Upper lobe of left lung (tissue), 6 donors: ENCODE results near the gene TENM3. TPM values are rescaled to one million over a fixed set of nuclear protein-coding genes. Genes with fewer than 3 reads are reported as not detected.

ENCODE experiments used
- ATAC-seq, 2 donors: fragments of 200-7000 bp; cut with Tn5 transposase; one replicate each; pipeline ENCODE4 v1.9.1; 2022; ENCODE audit warnings: mild to moderate bottlenecking in 2 of 2, moderate library complexity in 2 of 2; ENCODE audit not compliant: low FRiP score in 2 of 2
- DNase-seq, 2 donors: peaks; one replicate each; pipeline ENCODE4 v3.0.0-alpha.2; 2019 to 2020
- H3K27ac ChIP-seq, 4 donors: fragments of 200-600 bp; sonication (generic); one replicate each; pipeline ENCODE4 v1.5.1; 2016 to 2019
- H3K27me3 ChIP-seq, 4 donors: fragments of 200-600 bp; sonication (generic); one replicate each; pipeline ENCODE4 v1.5.1; 2017 to 2019
- H3K36me3 ChIP-seq, 4 donors: fragments of 200-600 bp; sonication (generic); one replicate each; pipeline ENCODE4 v1.5.1; 2016 to 2019
- H3K4me1 ChIP-seq, 4 donors: fragments of 200-600 bp; sonication (generic); one replicate each; pipeline ENCODE4 v1.5.1; 2018 to 2019
- H3K4me3 ChIP-seq, 4 donors: fragments of 200-600 bp; sonication (generic); one replicate each; pipeline ENCODE4 v1.5.1; 2017 to 2019; ENCODE audit warnings: mild to moderate bottlenecking in 2 of 4, moderate library complexity in 1 of 4
- H3K9me3 ChIP-seq, 4 donors: fragments of 200-600 bp; sonication (generic); one replicate each; pipeline ENCODE4 v1.5.1; 2018 to 2019
- CTCF ChIP-seq, 6 experiments: fragments of 450-650 bp in 4 of 6; fragments of 200-600 bp in 2 of 6; sonication (generic) in 2 of 6; IDR thresholded peaks; one replicate each; pipeline ENCODE4 v1.5.1; 2016 to 2019; ENCODE audit warnings: antibody characterized with exemption in 6 of 6
- EP300 ChIP-seq, 4 donors: sonication (generic); formaldehyde crosslinking; IDR thresholded peaks; one replicate each; pipeline ENCODE4 v1.5.1; 2017; ENCODE audit warnings: antibody characterized with exemption in 4 of 4, control low read depth in 2 of 4
- POLR2A ChIP-seq, 4 donors: fragments of 450-650 bp; IDR thresholded peaks; one replicate each; pipeline ENCODE4 v1.5.1; 2016 to 2017; ENCODE audit warnings: antibody characterized with exemption in 4 of 4, mild to moderate bottlenecking in 2 of 4
- POLR2AphosphoS5 ChIP-seq, 2 donors: sonication (generic); formaldehyde crosslinking; IDR thresholded peaks; one replicate each; pipeline ENCODE4 v1.5.1; 2017; ENCODE audit warnings: antibody characterized with exemption in 2 of 2
- WGBS, 2 donors: methylation state at CpG; one replicate each; pipeline ENCODE4 v1.1.5; 2017 to 2018; 5-methylcytosine and 5-hydroxymethylcytosine counted together
- total RNA-seq, 6 donors: library from RNA; depleted of rRNA in 4 of 6; stranded (reverse); fragments of >200 nt in 4 of 6; gene quantifications; one replicate each; pipeline versions ENCODE4 v1.1.0 to v1.2.1, GENCODE V29; 2016 to 2021
- donor health status: DM: no; HTN: no; CAD: no; lungs with moderate emphysema.
- donor health status: DM: no; HTN: yes; CAD: no; lungs with severe emphysema.

Gene TENM3
- total RNA-seq, 6 donors from 2014 or later, result 0.33 to 7.1 (median 1.1) TPM

GRCh38 chr4:182518421-182518820 is 275.2 kb downstream of the TENM3 start:
- 20 to 29% methylated on average over 1 of the region's 1 CpG for WGBS, 2 donors
- Histone ChIP-seq H3K9me3 (no peaks in the 10 kb centered on the region), H3K27me3 (no peaks in the 10 kb centered on the region), H3K4me1 (no peaks in the 10 kb centered on the region), H3K27ac (no peak overlapping the region), H3K36me3 (no peaks in the 10 kb centered on the region), H3K4me3 (no peak overlapping the region)
- no peak for ATAC-seq
- TF ChIP-seq CTCF (IDR thresholded peaks at IDR 0.05) (no peak), POLR2AphosphoS5 (IDR thresholded peaks at IDR 0.05) (no peak), POLR2A (IDR thresholded peaks at IDR 0.05) (no peak), EP300 (IDR thresholded peaks at IDR 0.05) (no peak)
- no peak for DNase-seq

- H3K4me3 ChIP-seq, result no peak overlapping the region
- no peaks in the 10 kb centered on the region for H3K27me3 ChIP-seq
- ATAC-seq (no peak), DNase-seq (no peak)
- H3K27ac ChIP-seq, result no peak overlapping the region
- TF ChIP-seq POLR2A (IDR thresholded peaks at IDR 0.05), result no peak
- no peak for TF ChIP-seq EP300 (IDR thresholded peaks at IDR 0.05)
- TF ChIP-seq CTCF (IDR thresholded peaks at IDR 0.05), result no peak
- TF ChIP-seq POLR2AphosphoS5 (IDR thresholded peaks at IDR 0.05), result no peak
- H3K4me1 ChIP-seq, result no peaks in the 10 kb centered on the region
- H3K36me3 ChIP-seq, result no peaks in the 10 kb centered on the region
- no peaks in the 10 kb centered on the region for H3K9me3 ChIP-seq
- WGBS, 2 donors, result 48 to 66% methylated on average over 2 of the region's 2 CpGs
These were observed 276.3 kb downstream of the TENM3 start for GRCh38 chr4:182519528-182519927.

GRCh38 chr4:182521011-182521410 is 277.8 kb downstream of the TENM3 start:
- TF ChIP-seq EP300 (IDR thresholded peaks at IDR 0.05) (no peak), POLR2AphosphoS5 (IDR thresholded peaks at IDR 0.05) (no peak), POLR2A (IDR thresholded peaks at IDR 0.05) (no peak), CTCF (IDR thresholded peaks at IDR 0.05) (no peak)
- Histone ChIP-seq H3K27ac (no peak overlapping the region), H3K9me3 (no peaks in the 10 kb centered on the region), H3K4me3 (no peak overlapping the region), H3K4me1 (no peaks in the 10 kb centered on the region), H3K36me3 (no peaks in the 10 kb centered on the region), H3K27me3 (no peaks in the 10 kb centered on the region)
- DNase-seq (no peak), ATAC-seq (no peak)
- 56 to 62% methylated on average over 1 of the region's 1 CpG for WGBS, 2 donors

GRCh38 chr4:182528819-182529218 is 285.6 kb downstream of the TENM3 start:
- no peaks in the 10 kb centered on the region for H3K36me3 ChIP-seq
- WGBS, 2 donors, result 86 to 88% methylated on average over 8 of the region's 8 CpGs

More at GRCh38 chr4:182528819-182529218, 285.6 kb downstream of the TENM3 start:
- ATAC-seq (no peak), DNase-seq (no peak)
- TF ChIP-seq EP300 (IDR thresholded peaks at IDR 0.05) (no peak), CTCF (IDR thresholded peaks at IDR 0.05) (no peak), POLR2A (IDR thresholded peaks at IDR 0.05) (no peak), POLR2AphosphoS5 (IDR thresholded peaks at IDR 0.05) (no peak)
- Histone ChIP-seq H3K27ac (no peak overlapping the region), H3K4me3 (no peak overlapping the region), H3K27me3 (no peaks in the 10 kb centered on the region), H3K9me3 (no peaks in the 10 kb centered on the region), H3K4me1 (no peaks in the 10 kb centered on the region)
